ENCODE data around the gene TTC7B. TPM values are rescaled to one million over a fixed set of nuclear protein-coding genes. Genes with fewer than 3 reads are reported as not detected.

Gene TTC7B
- total and polyA plus RNA-seq, 2 of the 8 experiments (the other 6 are each of a cell fraction or from before 2014, with no cell fraction given), result 23.7 to 34.0 TPM

GRCh38 chr14:90558983-90559590 is 257.1 kb downstream of the TTC7B start (continued):
- no peak for TF ChIP-seq MAX (IDR thresholded peaks at IDR 0.05)
- TF ChIP-seq SRF (IDR thresholded peaks at IDR 0.05; ENCODE audit: low read depth, low read length), result no peak
- TF ChIP-seq POLR2AphosphoS5 (IDR thresholded peaks at IDR 0.05; ENCODE audit: low read depth, low read length), result no peak
- TF ChIP-seq POU5F1 (IDR thresholded peaks at IDR 0.05; ENCODE audit: low read depth, low read length), result no peak
